GM12878 (cell line): ENCODE data around the gene SMARCC2. TPM values are rescaled to one million over a fixed set of nuclear protein-coding genes. Genes with fewer than 3 reads are reported as not detected.

ENCODE experiments used
- ATF2 ChIP-seq: IDR thresholded peaks from 2 replicates; pipeline ENCODE4 v1.6.1; 2012; ENCODE audit warnings: low read length, inconsistent platforms
- NR2C1 ChIP-seq: fragments of 450-650 bp; IDR thresholded peaks from 2 replicates; pipeline ENCODE4 v1.6.1; 2017; ENCODE audit warnings: antibody characterized with exemption, mild to moderate bottlenecking, moderate library complexity
- NR2C2 ChIP-seq: IDR thresholded peaks from 2 replicates; pipeline ENCODE4 v1.6.1; 2011; ENCODE audit warnings: borderline replicate concordance, low read depth; ENCODE audit not compliant: control insufficient read depth, insufficient read length
- POLR2AphosphoS2 ChIP-seq: IDR thresholded peaks from 2 replicates; pipeline ENCODE4 v1.6.1; 2011; ENCODE audit warnings: low read depth, mild to moderate bottlenecking, low read length, improper control_type of control experiment, moderate library complexity
- PRDM15 ChIP-seq: fragments of 450-650 bp; formaldehyde crosslinking; IDR thresholded peaks from 2 replicates; pipeline ENCODE4 v1.4.0; 2020; ENCODE audit warnings: mild to moderate bottlenecking, moderate library complexity
- YY1 ChIP-seq: IDR thresholded peaks from 2 replicates; pipeline ENCODE4 v1.6.1; 2011; ENCODE audit warnings: low read depth, mild to moderate bottlenecking, low read length
- polyA plus RNA-seq, 11 experiments: library from polyadenylated mRNA; depleted of rRNA in 4 of 11; unstranded in 6 of 11; stranded (reverse) in 5 of 11; fragments of >200 nt; fragmentation: Nextera tagmentation in 4 of 11; fragmentation: Illumina TruSeq in 1 of 11; extraction: Ambion mirVana in 4 of 11; extraction: Trizol in 1 of 11; gene quantifications; 1 replicate in 1 of 11; 2 replicates in 10 of 11; pipeline versions ENCODE4 v1.2.1 to v1.2.3, GENCODE V29; 2011 to 2016; ENCODE audit warnings: inconsistent platforms in 2 of 11, missing spikeins in 2 of 11, low read depth in 1 of 11
- total RNA-seq, 4 experiments: library from RNA; depleted of rRNA in 3 of 4; stranded (reverse); fragments of >200 nt in 3 of 4; fragmentation: Illumina TruSeq in 1 of 4; extraction: Trizol in 1 of 4; gene quantifications; 2 replicates each; pipeline versions ENCODE4 v1.2.1 to v1.2.3, GENCODE V29; 2013 to 2021

Gene SMARCC2
- total and polyA plus RNA-seq, 10 of the 15 experiments (the other 5 are each of a cell fraction or from before 2014, with no cell fraction given), result 13.6 to 71.2 (median 42.3) TPM

- TF ChIP-seq PRDM15 (CRISPR knock-in tag) (no peak), YY1 (no peak), ATF2 (no peak), POLR2AphosphoS2 (no peak), NR2C1 (no peak), NR2C2 (no peak)
- TF ChIP-seq, all 136 proteins: peak for 0
Observed at GRCh38 chr12:56153678-56154065, 35.6 kb downstream of the SMARCC2 start (continued).
